H4 (cell line): ENCODE results near the gene NAA15. TPM values are rescaled to one million over a fixed set of nuclear protein-coding genes. Genes with fewer than 3 reads are reported as not detected.
"Not testable (repeated sequence)": the region's sequence is repeated elsewhere in the genome, so short reads cannot be mapped to it uniquely, and the experiment has no call there.

Experiments
- DNase-seq: peaks from one replicate; pipeline ENCODE4 v3.0.0-alpha.2; 2015; ENCODE audit warnings: low spot score
- total RNA-seq: library from RNA; depleted of rRNA; stranded (reverse); fragments of >200 nt; shearing (Covaris generic); gene quantifications from 2 replicates; pipeline ENCODE4 v1.2.3, GENCODE V29; 2014

The NAA15 gene
- total RNA-seq, 1 experiment from 2014 or later, result 36.9 TPM

DNA sequence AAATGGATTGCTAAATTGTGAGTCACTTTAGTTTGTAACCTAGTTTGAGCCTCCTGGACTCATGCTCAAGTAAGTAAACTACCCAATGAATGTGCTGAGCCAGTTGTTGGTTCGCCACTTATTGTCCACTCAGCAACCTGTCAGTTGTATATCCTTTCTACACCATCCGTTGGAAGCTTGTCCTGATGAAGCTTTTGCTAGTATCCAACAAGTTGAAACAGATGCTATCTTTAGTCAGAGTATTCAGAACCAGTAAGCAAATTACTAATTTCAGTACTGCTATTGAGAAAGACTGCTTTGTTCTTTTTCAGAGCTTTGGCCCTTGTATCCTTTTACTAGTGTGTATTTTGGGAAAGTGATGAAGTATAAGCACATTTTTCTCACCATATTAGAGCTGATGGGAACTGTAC, 4.3 kb upstream of the NAA15 start:
- DNase-seq, result peak; percentile 38

DNA sequence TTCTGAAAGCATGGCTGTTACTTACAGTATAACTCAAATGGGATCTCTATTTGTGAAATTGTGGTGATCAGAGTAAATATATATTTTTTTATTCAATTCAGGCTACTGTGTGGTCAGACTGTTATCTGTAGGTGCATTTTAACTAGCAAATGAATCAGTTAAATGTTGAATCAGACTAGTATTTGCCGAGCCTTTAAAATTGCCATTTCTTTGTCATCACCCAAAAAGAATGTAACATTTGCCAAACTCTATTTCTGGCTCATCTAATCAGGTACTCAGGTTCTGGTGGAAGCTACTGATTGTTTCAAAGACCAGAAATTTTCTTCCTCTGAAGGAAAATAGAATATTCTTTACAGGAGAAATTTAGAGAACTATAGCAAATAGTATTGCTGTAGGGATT, 1.8 kb upstream of the NAA15 start:
- DNase-seq, result no peak

DNA sequence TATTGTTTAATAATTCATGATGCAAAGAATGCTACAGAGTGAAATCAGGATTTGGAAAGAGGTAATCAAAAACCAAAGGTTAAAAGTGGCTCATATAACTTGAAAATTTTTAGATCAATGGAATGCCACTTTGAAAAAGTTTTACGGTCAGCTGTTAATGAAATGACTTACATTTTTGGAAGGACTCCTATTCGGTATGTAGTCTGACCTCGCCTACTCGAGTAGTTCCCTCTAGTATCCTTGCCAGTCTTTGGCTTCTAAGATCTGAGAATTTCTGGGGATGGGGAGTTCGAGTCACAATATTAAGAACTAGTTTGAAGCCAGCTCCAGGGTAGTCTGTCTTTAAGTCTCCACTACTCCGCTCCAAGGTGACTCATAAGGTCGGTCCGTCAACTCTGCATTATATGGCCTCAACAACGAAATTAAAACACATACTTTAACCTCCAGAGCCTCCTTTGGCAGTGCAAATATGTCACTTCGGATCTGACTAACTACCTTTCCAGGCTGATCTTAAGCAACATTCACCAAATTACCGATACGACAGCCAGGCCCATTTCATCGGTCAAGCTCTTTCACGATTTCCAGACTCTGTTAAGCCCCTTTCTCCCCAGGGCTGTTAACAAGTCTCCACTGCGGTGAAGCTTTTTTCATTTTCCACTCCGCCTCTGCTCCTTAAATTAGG, 733 bp upstream of the NAA15 start:
- peak; percentile 24 for DNase-seq

DNA sequence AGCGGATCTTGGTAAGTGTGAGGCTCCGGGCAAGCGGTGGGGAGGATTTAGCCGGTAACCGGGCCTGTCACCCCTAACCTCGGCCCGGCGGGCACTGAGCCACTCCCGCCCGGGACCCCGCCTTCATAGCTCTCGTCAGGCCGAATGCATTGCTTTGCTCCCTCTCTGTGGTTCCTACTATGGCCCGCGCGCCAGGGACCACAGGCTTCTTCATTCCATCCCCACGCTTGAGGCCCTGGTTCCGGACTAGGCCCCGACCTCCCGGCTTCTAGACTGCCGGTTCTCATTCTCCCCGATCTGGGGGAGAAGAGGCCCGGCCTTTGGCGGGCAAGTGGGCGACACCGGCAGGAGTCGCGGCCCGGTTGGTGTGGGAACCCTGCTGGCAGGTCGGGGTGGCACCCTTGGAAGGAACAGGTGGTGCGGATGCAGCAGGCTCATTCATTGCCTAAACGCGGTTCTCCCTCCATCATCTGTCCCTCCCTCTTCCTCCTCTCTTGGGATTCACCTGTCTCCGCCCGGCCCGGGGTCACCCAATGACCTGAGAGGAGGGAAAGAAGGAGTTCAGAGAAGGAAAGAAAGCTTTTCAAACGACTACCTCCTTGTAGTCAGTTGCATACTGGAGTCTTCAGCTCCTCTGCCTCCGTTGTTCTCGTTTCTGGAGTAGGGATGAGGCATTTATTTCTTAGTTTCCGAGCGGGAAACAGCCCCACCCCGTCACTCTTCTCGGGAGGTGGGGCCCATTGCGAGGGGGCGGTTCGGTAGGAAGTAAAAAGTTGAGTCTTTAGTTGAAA, 711 bp downstream of the NAA15 start, which contains the start of gene NDUFC1:
Gene NDUFC1 (minus strand): TSS at position 657 of the 791 bp plus-strand sequence. CDS start 6,679 bp downstream, outside the sequence.
- peak; percentile 30 for DNase-seq

DNA sequence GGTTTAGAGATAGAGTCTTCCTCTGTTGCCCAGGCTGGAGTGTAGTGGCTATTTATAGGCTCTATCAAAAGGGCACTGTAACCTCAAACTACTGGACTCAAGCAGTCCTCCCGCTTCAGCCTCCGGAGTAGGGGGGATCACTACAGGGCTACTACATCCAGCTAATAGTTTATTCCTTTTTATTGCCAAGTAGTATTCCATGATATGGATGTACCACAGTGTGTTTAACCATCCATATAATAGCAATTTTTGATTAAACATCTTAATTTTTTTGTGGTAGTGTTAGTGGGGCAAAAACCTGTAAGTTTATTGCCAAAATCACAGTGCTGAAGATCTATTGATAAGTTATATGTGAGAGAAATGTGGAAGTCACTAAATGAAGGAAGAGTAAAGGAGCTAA, 3.6 kb downstream of the NAA15 start:
- DNase-seq, result no peak

DNA sequence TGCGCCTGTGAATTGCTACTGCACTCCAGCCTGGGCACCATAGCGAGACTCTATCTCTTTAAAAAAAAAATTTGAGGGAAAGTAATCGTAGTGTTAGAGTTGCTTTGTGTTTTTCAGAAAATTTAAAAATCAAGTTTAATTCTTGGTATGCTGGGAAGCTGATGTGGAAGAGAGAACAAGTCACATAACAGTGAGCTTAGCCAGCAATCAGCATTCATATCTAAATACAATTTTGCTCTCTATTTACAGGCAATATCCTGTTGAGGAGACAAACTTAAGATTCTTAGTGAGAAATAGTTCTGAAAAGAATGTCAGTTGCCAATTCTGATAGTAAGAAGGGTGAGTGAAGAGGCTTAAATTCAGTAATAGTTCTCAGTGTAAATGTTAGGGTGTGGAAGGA, 10.6 kb downstream of the NAA15 start:
- DNase-seq, result no peak

DNA sequence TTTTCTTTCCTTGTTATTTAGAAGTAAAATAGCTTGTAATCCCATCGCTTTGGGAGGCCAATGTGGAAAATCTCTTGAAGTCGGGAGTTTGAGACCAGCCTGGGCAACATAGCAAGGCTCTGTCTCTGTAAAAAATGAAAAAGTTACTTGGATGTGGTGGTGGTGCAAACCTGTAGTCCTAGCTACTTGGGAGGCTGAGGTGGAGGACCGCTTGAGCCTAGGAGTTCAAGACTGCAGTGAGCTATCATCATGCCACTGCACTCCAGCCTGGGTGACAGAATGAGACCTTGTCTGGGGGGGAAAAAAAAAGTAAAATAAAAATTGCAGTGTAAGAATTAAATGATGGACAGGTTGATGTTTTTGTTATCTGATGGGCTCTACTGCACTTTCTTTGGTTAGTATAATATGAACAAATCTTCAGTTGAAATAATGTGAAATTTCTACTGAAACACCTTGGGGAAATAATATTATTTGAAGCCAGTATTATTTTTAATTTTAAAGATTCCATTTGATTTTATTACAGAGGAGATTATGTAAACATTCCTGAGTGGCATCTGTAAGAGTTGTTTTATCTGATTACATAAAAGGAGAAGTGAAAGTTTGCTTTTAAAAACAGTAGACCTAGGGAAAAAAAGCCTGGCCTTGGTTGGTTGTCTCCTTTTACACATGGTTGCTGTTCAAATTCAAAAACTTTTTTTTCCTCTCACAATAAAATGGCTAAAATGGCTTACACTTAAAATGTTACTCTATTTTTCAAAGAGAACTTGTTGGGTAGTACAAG, 11.4 kb downstream of the NAA15 start:
- no peak for DNase-seq

DNA sequence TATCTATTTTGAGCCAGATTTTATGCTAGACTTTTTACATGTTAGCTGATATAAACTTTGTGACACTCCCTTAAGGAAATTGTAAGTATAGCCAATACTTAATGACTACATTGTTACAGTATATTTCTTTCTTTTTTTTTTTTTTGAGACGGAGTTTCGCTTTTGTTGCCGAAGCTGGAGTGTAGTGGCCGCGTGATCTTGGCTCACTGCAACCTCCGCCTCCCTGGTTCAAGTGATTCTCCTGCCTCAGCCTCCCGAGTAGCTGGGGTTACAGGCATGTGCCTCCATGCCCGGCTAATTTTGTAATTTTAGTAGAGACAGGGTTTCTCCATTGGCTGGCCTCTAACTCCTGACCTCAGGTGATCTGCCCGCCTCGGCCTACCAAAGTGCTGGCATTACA, 12.1 kb downstream of the NAA15 start:
- not testable (repeated sequence) for DNase-seq

DNA sequence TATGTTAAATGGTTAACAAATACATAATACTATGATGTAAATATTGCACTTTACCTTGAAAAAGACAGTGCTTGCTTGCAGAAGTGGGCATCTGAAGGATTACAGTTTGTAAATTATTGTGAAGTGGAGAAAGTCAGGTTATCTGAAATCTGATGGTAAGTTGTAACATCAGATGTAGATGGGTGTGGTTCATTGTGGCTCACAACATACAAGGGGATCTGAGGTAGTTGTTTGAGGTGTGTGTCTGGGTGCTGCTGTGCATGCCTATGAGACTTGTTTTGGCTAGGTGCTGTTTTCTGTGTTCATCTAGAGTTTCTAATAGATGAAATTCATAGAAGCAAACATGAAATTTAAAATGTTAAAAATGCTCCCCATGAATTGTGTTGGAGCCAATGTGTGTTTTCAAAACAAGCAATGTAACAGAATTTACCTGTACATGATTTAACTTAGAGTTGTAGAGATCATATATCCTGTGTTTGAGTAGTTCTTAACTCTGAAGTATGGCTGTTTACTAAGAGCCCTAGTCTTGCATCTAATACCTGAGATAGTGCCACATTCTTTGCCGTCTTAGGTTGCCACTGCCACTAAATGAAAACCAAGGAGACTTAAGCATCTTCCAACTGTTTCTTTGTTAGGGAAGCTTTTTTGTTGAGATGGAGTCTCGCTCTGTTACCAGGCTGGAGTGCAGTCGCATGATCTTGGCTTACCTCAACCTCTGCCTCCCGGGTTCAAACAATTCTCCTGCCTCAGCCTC, 12.9 kb downstream of the NAA15 start:
- no peak for DNase-seq

DNA sequence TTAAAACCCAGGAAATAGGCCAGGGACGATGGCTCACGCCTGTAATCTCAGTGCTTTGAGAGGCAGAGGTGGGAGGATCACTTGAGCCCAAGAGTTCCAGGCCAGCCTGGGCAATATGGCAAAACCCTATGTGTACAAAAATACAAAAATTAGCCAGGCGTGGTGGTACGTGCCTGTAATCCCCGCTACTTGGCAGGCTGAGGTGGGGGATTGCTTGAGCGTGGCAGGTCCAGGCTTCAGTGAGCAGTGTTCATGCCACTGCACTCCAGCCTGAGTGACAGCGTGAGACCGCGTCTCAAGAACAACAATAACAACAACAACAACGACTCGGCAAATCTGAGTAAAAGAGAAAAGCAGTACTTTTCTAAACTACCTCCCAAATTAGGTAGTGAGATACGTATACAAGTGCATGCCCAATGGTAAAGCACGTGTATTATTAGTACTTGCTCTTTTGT, 13.9 kb downstream of the NAA15 start:
- no peak for DNase-seq

DNA sequence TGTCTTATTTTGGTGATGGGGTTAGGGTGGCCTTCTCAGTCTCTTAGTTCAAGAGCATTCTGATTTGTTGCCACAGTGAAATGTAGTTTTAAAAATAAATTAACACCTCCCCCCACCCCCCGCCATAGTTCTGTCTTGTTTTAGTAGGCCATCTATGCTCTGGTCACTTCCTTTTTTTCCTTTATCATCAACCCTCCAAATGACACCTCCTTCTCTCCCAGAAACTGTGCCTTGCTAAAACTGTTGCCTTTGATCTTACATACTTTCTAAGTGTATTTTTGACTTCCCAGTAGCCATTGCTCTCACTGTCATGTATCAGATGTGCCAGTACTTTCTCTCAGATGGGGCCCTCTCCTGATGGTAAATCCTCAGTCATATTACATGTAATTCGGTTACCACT, 15.4 kb downstream of the NAA15 start:
- no peak for DNase-seq

DNA sequence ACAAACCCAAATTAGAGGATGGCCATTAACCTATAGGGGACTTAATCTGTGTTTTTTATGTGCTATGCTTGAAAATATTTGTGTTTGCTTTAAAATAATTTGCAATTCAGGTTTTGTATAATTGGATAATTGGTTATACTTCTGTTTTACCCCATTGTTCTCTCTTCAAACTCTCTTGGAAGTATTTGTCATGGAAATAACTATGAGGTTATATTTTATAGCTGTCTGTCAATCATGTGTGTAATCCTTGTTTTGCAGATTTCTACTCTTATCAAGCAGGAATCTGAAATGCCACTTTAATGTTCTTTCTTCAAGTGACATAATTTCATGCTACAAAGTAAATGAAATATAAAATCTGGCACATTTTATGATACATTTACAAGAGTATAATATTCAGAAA, 16.3 kb downstream of the NAA15 start:
- DNase-seq, result no peak

DNA sequence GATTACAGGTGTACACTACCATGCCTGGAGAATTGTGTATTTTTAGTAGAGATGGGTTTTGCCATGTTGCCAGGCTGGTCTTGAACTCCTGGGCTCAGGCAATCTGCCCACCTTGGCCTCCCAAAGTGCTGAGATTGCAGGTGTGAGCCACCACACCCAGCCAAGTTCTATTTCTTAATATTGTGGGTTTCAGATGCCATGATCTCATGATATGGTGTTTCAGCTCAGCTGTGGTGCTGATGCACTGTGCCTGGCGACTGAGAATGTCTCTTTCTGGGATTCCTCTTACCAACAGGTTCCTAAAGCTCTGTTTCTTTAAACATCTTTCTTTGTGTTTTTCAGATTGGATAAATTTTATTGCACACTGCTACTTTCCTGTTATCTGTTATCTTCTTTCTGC, 18.3 kb downstream of the NAA15 start:
- DNase-seq, result no peak

DNA sequence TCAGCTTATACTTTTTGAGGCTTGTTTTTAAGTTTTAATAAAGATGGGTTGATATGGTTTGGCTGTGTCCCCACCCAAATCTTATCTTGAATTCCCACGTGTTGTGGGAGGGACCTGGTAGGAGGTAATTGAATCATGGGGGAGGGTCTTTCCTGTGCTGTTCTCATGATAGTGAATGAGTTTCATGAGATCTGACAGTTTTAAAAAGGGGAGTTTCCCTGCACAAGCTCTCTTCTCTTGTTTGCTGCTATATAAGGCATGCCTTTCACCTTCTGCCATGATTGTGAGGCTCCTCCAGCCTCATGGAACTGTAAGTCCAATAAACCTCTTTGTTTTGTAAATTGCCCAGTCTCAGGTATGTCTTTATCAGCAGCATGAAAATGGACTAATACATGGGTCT, 20.8 kb downstream of the NAA15 start:
- DNase-seq, result not testable (repeated sequence)

DNA sequence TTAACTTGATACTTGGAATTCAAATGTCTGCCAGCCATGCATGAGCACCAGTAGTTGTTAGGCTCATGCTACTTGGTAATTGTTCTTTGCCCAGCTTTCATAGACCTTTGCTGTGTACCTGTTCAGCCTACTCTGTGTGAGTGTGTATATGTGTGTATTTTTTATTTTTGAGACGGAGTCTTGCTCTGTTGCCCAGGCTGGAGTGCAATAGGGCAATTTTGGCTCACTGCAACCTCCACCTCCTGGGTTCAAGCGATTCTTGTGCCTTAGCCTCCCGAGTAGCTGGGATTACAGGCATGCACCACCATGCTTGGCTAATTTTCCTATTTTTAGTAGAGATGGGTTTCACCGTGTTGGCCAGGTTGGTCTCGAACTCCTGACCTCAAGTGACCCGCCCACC, 21.2 kb downstream of the NAA15 start:
- not testable (repeated sequence) for DNase-seq

DNA sequence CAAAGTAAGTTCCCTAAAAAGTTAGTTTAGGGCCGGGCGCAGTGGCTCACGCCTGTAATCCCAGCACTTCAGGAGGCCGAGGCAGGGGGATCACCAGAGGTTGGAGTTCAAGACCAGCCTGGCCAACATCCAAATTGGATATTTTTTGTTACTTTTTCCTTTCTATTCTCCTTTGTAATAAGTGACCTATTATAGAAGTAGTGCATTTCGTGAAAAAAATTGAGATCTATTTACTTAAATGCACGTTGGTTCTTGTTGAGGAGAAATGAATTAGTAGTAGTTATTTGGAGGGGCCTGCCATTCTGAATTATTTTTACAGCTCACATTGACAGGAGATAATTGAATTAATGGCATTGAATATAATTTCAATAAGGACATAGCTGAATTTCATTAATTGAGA, 23.3 kb downstream of the NAA15 start:
- DNase-seq, result no peak

DNA sequence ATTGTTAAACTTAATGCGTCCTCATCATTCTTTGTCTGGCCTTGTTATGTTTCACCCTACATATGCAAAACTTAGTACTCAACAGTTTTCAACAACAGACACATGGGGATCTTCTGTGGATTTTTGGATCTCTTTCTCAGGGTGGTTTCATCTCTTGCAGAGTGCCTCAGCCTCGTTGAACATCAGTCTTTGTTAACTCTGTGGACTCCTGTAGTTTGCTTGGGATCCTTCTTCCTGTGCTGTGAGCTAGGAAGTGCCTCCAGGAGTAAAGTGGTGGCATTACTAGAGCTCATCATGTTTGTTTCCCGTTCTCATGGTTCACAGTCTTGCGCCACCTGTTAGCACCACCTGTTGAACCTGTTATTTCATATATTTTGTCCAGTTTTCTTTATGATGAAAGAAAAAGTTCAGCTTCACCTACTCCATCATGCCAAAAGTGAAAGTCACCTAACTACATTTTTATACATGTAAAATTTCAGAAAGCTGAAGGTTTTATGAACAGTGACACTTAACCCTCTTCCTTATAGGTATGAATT, 28.4 kb downstream of the NAA15 start:
- no peak for DNase-seq

DNA sequence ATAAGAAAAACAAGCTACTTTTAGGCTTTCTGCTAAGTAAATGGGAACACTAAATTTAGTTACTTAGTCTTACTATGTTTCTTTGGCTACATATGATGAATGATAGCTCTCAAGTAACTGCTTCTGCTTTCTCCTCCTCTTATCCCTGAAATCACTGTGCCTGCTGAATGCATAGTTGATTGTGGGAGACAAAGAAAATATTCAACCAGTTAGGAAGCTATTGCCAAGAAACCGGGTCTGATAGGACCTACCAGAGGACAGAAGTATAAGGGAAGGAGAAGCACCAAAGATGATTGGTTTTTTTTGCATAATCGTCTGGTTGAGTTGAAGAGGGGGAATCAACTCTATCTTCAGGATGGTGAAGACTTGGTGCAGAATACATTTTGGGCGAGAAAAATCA, 29.0 kb downstream of the NAA15 start:
- no peak for DNase-seq

DNA sequence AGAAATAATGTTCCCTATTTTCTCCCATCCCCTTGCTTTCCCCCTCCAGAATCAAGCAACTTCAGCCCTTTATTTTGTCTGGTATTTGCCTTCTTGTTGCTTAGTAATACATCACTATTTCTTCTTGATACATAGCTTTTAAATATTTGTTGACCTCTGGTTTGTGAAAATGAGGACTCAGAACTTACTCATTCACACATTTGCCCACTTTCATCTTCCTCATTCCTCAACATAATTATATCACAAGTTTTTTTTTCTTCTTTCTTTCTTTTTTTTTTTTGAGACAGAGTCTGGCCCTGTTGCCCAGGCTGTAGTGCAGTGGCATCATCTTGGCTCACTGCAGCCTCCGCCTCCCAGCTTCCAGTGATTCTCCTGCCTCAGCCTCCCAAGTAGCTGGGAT, 29.9 kb downstream of the NAA15 start:
- no peak for DNase-seq

DNA sequence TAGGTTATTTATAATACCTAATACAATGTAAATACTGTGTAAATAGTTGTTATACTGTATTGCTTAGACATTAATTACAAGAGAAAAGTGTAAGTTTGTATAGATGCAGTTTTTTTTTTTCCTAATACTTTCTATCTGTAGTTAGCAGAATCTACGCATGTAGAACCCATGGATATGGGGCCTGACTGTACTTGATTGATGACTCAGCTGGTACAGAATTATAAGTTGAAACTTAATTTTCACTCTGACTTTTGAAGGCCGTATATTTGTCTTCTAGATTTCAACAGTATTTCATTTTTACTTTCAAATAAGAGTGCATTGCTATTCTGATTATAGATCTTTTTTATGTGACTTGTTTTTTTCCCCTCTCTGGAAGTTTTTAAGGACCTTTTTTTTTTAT, 31.7 kb downstream of the NAA15 start:
- DNase-seq, result no peak

DNA sequence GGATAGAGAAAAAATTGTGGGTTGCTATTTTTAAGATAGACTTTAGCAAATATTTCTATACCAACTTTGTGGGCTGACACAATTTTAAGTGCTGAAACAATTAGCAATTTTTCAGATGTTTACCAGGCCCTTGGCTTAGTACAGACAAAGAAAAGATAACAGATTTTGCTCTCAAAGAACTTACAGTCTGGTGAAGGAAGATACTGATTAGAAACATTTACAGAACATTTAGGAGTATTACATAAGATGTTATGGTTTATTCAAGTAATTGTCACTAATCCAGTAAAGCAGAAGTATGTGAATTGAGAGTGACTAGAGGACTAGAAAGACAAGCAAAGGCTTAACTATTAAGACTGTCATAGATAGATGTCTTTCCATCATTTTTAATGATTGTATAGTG, 36.3 kb downstream of the NAA15 start:
- DNase-seq, result no peak
